GM19324 (cell line): ENCODE results near the gene RNASEH2A.
A peak's percentile ranks its signal among the peaks of the same experiment; 100 is the strongest.

ENCODE experiments used
- ATAC-seq: cut with Tn5 transposase; IDR thresholded peaks from one replicate; pipeline ENCODE4 v1.9.1; 2021; ENCODE audit warnings: mild to moderate bottlenecking, moderate library complexity; ENCODE audit not compliant: unreplicated experiment, low FRiP score

The RNASEH2A gene

DNA sequence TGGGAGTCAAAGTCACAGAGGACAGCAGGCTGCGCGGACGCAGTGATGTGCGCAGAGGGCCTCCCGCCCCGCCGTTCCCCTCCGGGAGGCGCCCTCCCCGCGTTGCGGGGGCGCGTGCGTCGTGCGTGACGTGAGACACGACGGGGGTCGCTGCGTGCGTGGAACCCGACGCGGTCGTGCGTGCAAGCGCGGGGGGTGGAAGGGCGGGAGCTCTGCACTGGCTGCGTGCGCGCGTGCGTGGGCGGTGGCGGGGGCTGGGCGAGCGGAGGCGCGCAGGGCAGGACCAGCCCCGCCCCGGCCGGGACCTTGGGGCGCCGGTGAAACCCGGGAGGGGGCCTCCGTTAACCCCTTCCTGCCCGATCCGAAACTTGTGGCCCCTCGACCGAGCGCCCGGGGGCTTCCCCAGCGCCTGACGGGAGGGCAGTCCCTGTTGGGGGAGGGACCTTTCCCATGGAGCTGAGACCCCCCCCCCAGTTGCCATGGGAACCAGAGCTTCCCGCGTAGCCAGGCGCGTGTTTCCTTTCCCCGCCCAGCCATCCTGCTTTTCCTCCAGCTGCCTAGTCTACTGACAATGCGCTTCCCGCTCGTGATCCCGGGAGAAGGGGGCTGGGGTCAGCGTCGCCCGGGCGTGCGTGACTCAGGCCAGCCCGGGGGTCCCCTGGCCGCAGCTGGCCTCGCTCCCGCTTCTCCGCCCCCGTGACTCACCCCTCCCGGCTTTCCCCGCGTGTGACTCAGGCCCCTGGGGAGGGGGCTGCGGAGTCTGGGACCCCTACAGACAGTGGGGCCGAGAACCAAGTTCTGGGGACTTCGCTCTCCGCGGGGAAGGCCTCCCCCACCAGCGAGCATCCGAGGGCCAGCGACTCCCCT, 23.7 kb upstream of the RNASEH2A start:
- ATAC-seq: peak; percentile 61

DNA sequence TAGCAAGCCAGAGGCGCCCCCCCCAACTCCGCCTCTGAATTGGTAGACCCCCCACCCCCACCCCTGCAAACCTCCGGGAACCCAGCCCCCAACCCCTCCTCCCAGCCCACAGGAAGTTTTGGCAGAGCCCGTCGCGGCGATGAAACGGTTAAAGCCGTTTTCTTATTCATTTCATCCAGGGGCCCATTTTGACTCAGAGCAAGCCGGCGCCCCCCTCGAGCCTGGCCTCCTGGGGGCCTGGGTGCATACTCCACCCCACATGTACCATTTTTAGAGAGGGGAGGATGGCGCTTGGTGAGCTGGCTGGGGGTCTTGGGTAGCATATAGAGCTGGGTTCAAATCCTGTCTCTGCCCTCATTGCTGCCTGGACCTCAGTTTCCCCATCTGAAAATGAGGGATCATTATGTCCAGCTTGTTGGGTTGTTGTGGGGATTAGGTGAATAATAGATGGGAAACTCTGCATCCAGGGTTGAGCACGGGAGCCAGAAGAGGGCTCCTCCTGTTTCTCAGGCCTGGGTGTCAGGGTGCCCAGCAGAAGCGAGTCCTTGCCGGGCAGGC, 23.0 kb upstream of the RNASEH2A start:
- ATAC-seq: no peak

GRCh38 chr19:12783849-12784393, 22.5 kb upstream of the RNASEH2A start:
- no peak for ATAC-seq

GRCh38 chr19:12784394-12784870, 22.0 kb upstream of the RNASEH2A start:
- no peak for ATAC-seq

- ATAC-seq: no peak
Measured at GRCh38 chr19:12784871-12785430, 21.4 kb upstream of the RNASEH2A start.

DNA sequence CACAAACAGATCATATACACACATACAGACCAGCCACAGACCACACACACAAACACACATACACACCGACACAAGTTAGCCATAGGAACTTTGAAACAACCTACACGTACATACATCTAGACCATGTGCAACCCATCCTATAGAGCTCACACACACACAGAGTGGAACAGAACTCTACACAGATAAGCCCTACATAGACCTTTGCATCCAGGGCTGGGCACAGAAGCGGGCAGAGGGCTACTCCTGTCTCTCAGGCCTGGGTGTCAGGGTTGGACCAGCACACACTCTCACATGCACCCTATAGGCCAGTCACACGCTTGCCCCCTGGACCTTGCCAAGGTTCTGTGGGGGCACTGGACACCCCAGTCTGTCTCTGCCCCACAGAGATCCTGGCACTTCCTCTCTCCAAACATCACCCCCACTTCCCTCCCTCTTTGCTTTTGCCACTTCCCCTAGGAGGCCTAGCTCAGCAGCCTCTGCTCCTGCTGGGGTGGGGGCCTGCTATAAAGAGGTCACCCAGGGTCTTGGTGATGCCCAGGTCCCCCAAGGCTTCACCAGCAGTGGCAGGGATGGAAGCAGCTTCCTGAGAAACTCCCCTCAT, 20.9 kb upstream of the RNASEH2A start:
- no peak for ATAC-seq

DNA sequence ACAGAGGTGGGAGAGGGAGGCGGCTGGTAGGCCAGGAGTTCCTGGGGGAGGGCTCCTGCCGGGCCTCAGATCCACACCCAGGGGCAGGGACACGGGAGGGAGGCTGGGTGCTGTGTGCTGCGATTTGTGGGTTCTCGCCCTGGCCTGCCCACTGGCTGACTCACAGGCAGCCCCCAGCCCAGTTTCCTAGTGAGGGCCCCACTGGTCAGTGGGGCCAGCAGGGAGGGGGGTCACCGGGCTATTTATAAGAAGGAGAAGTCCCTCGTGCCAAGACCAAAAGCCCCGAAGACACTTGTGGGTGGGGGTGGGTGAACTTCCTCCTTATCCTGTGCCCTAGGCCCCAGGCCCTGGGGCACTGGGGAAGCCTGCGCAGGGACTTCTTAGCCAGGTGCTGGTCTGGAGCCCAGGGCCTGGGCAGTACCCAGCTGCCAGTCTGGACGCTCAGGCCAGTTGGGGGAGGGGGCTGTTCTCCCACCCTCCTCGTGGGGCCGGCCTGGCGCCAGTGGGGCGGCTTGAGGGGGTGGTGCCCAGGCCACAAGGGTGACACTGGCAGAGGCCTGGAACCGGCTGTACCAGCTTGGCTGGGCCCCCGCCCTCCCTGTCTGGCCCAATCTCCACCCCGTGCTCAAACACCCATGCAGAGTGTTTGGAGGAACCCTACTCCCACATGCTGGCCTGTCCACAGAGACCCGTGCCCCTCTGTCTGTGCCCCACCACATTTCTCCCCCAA, 20.1 kb upstream of the RNASEH2A start:
- ATAC-seq: no peak

- ATAC-seq: no peak
Measured at GRCh38 chr19:12786952-12787351, 19.4 kb upstream of the RNASEH2A start.

DNA sequence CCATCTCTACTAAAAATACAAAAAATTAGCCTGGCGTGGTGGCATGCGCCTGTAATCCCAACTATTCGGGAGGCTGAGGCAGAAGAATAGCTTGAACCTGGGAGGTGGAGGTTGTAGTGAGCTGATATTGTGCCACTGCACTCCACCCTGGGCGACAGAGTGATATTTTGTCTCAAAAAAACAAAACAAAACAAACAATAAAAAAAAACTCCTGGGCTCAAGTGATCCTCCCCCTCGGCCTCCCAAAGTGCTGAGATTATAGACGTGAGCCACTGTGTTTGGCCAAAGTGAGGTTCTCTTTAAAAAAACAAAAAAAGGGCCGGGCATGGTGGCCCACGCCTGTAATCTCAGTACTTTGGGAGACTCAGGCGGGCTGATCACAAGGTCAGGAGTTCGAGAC, 18.9 kb upstream of the RNASEH2A start:
- ATAC-seq: no peak

DNA sequence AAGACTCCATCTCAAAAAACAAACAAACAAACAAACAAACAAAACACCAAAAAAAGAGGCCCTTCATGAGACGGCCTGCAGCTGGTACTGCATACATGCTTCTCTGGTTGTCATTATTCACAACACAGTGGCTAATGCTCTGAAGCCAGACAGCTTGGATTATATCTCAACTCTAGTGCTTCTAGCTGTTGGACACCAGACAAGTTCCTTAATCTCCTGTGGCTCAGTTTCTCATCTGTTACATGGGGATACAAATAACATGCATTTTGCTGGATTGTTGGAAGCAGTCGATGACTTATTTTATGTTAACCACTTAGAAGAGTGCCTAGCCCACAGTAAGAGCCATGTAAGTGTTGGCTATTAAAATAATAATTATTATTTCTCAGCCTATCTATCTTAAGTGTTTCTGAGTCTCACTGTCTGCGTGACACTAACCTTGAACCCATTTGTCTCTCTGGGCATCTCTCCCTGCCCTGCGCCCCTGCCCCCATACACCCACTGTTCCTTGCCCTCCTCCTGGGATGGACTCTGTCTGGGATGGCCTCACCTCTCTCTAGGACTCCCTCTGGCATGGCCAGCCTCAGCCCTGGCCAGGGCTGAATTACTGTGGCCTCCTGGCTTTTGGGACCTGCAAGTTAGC, 18.2 kb upstream of the RNASEH2A start:
- ATAC-seq: no peak

GRCh38 chr19:12788682-12789097, 17.7 kb upstream of the RNASEH2A start:
- ATAC-seq: no peak

GRCh38 chr19:12789098-12789903, 17.1 kb upstream of the RNASEH2A start:
- ATAC-seq: no peak

GRCh38 chr19:12789904-12790619, 16.3 kb upstream of the RNASEH2A start:
- ATAC-seq: peak; percentile 42

DNA sequence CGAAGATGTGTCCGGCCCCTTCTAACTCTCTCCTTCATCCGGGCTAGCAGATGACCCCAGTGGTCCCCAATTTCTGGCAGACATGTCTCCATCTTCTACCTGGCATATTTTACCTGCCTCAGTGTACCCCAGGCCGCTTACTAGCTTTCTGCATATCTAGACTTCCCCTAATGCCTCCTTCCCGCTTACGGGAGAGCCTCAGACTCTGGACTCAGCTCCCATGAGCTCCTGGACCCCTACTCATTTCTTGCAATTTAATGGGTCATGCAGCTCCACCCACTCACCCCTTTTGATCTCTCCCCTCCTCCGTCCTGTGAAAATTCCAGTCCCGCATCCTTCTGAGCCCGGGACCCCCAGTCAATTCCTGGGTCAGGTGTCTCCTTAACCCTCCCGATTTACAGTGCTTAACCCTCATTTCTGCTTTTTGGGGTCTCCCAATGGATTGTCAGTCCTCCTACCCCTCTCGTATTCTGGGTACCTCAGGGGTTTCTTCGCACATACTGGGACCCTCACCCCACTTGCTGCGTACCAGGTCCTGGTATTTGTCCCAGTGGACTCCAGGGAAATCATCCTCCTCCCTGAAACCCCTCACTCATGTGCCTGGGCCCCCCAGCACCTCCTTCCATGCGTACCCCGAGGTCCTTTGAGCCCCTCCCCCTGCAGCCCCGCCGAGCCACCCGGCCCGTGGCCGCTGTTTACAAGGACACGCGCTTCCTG, 15.6 kb upstream of the RNASEH2A start:
- ATAC-seq: no peak

DNA sequence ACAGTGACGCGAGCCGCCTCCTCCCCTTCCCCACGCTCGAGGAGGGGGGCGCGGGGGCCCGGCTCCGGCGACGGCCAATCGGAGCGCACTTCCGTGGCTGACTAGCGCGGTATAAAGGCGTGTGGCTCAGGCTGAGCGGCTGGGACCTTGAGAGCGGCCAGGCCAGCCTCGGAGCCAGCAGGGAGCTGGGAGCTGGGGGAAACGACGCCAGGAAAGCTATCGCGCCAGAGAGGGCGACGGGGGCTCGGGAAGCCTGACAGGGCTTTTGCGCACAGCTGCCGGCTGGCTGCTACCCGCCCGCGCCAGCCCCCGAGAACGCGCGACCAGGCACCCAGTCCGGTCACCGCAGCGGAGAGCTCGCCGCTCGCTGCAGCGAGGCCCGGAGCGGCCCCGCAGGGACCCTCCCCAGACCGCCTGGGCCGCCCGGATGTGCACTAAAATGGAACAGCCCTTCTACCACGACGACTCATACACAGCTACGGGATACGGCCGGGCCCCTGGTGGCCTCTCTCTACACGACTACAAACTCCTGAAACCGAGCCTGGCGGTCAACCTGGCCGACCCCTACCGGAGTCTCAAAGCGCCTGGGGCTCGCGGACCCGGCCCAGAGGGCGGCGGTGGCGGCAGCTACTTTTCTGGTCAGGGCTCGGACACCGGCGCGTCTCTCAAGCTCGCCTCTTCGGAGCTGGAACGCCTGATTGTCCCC, 14.9 kb upstream of the RNASEH2A start, which contains the start of gene JUNB:
Gene JUNB (plus strand): TSS at position 142 of the 706 bp plus-strand sequence. CDS start 286 bp downstream, at position 428.
- ATAC-seq: peak; percentile 36

DNA sequence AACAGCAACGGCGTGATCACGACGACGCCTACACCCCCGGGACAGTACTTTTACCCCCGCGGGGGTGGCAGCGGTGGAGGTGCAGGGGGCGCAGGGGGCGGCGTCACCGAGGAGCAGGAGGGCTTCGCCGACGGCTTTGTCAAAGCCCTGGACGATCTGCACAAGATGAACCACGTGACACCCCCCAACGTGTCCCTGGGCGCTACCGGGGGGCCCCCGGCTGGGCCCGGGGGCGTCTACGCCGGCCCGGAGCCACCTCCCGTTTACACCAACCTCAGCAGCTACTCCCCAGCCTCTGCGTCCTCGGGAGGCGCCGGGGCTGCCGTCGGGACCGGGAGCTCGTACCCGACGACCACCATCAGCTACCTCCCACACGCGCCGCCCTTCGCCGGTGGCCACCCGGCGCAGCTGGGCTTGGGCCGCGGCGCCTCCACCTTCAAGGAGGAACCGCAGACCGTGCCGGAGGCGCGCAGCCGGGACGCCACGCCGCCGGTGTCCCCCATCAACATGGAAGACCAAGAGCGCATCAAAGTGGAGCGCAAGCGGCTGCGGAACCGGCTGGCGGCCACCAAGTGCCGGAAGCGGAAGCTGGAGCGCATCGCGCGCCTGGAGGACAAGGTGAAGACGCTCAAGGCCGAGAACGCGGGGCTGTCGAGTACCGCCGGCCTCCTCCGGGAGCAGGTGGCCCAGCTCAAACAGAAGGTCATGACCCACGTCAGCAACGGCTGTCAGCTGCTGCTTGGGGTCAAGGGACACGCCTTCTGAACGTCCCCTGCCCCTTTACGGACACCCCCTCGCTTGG, 14.1 kb upstream of the RNASEH2A start:
- no peak for ATAC-seq
